ENCODE results near the gene ADAMTS5.

ADAMTS5 gene

DNA sequence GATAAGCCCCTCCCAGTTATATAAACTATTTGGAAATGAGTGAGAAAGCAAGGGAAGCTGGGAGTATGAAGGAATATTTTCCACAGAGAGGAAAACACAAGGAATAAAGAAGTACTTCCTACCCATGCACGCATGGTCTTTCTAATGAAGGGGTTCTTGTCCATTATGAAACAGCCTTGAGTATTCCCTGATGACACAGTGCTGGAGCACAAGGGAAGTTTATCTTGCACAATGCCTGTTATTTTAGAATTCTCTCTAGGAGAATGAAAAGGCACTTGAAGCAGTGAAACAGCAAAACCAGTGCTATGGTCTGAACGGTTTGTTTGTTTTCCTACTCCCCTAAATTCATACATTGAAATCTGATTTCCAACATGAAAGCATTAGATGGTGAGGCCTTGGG is 83.1 kb downstream of the ADAMTS5 start:
- DNase-seq: no peak

GRCh38 chr21:26881504-26882228 is 85.2 kb downstream of the ADAMTS5 start:
- peak; percentile 15 for DNase-seq

- DNase-seq: no peak
Measured at GRCh38 chr21:26877018-26877417, 89.9 kb downstream of the ADAMTS5 start.

- no peak for DNase-seq
Measured at GRCh38 chr21:26874347-26874746, 92.5 kb downstream of the ADAMTS5 start.

Measured in RPMI8226 (cell line).